Esophagus squamous epithelium (tissue), 4 donors: ENCODE measurements around the gene AOPEP.

Experiments
- CTCF ChIP-seq, 6 experiments: fragments of 450-650 bp in 4 of 6; fragments of 200-600 bp in 2 of 6; sonication (generic) in 2 of 6; IDR thresholded peaks; one replicate each; pipeline ENCODE4 v1.5.1; 2016 to 2019; ENCODE audit warnings: antibody characterized with exemption in 6 of 6, mild to moderate bottlenecking in 4 of 6, moderate library complexity in 4 of 6
- POLR2A ChIP-seq, 4 donors: fragments of 450-650 bp; IDR thresholded peaks; one replicate each; pipeline ENCODE4 v1.6.1; 2017; ENCODE audit warnings: antibody characterized with exemption in 4 of 4, mild to moderate bottlenecking in 4 of 4, moderate library complexity in 3 of 4

GRCh38 chr9:94903961-94904421 is 177.5 kb downstream of the AOPEP start:
- TF ChIP-seq CTCF (IDR thresholded peaks at IDR 0.05): no peak
- no peak for TF ChIP-seq POLR2A (IDR thresholded peaks at IDR 0.05)
